ENCODE data around the gene MYH16. TPM values are rescaled to one million over a fixed set of nuclear protein-coding genes. Genes with fewer than 3 reads are reported as not detected.
"Not testable (repeated sequence)": the region's sequence is repeated elsewhere in the genome, so short reads cannot be mapped to it uniquely, and the experiment has no call there.

MYH16 gene
- total and polyA plus RNA-seq, 3 donors from 2014 or later, result 1.5 to 2.1 (median 2.0) TPM

DNA sequence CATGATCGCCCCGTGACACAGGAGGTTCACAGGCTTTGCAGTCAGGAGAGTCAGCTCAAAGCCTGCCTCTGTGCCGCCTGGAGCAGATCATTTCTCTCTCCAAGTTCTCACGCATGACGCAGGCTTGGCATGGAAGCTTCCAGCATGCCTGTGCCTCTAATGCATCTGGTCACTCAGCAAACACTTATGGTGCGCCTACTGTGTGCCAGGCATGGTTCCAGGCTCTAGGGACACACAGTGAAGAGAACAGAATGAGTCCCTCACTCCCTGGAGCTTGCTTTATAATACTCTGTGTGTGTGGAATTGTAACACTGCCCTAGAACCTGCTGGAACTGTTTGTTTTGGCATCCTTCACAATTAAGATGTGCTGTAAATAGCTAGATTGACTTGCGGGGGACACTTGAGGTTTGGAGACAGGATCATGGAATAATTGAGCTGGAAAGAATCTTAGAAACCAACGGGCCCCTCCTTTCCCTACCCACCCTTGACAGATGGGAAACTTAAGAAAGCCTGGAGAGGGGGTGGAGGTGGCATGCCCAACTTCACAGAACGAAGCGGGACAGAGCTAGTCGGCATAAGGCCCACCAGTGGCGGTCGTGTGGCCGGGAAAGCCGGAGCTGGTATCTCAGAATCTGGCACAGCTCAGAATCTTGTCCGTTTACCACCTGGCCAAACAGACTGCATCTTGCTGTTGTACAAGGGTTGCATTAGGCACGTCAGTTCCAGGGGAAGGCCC lies 4.6 kb upstream of the MYH16 start:
- intact Hi-C loops (cut with DNase I; ENCODE audit: low total_unique reads), result no loop called here
- Histone ChIP-seq H3K27me3 (no peaks in the 10 kb centered on the region), H3K27ac (no peak overlapping the region), H3K4me3 (no peak overlapping the region), H3K36me3 (ENCODE audit: low read depth, missing control alignments) (no peaks in the 10 kb centered on the region), H3K4me1 (peaks cover 12% of the 10 kb centered on the region), H3K9me3 (no peaks in the 10 kb centered on the region)
- no peak for DNase-seq
- WGBS, 2 donors, result 76 to 84% methylated on average over 15 to 17 of the region's 17 CpGs
- TF ChIP-seq POLR2A (IDR thresholded peaks at IDR 0.05) (no peak), CTCF (IDR thresholded peaks at IDR 0.05) (no peak)

- H3K4me1 ChIP-seq, result peaks cover 12% of the 10 kb centered on the region
- H3K27me3 ChIP-seq, result no peaks in the 10 kb centered on the region
- H3K9me3 ChIP-seq, result no peaks in the 10 kb centered on the region
- 91 to 100% methylated on average over 4 of the region's 4 CpGs for WGBS, 2 donors
- DNase-seq, result no peak
- H3K27ac ChIP-seq, result no peak overlapping the region
- H3K36me3 ChIP-seq (ENCODE audit: low read depth, missing control alignments), result no peaks in the 10 kb centered on the region
- TF ChIP-seq POLR2A (IDR thresholded peaks at IDR 0.05) (no peak), CTCF (IDR thresholded peaks at IDR 0.05) (no peak)
- intact Hi-C loops (cut with DNase I; ENCODE audit: low total_unique reads), result no loop called here
- H3K4me3 ChIP-seq, result no peak overlapping the region
These were observed 4.1 kb upstream of the MYH16 start for GRCh38 chr7:99268577-99268908.

GRCh38 chr7:99270702-99271101 lies 1.9 kb upstream of the MYH16 start:
- 56 to 84% methylated on average over 16 of the region's 16 CpGs for WGBS, 2 donors

GRCh38 chr7:99273561-99273960 lies 922 bp downstream of the MYH16 start:
- H3K4me1 ChIP-seq; H3K27ac ChIP-seq; DNase-seq; H3K4me3 ChIP-seq; H3K9me3 ChIP-seq; H3K36me3 ChIP-seq (ENCODE audit: low read depth, missing control alignments); intact Hi-C loops (cut with DNase I; ENCODE audit: low total_unique reads); H3K27me3 ChIP-seq: not testable (repeated sequence)
- 89 to 100% methylated on average over 1 of the region's 1 CpG for WGBS, 2 donors

More at GRCh38 chr7:99270702-99271101, 1.9 kb upstream of the MYH16 start:
- Histone ChIP-seq H3K4me1 (peaks cover 12% of the 10 kb centered on the region), H3K36me3 (ENCODE audit: low read depth, missing control alignments) (no peaks in the 10 kb centered on the region), H3K27ac (no peak overlapping the region), H3K4me3 (no peak overlapping the region), H3K27me3 (no peaks in the 10 kb centered on the region), H3K9me3 (no peaks in the 10 kb centered on the region)
- no peak for TF ChIP-seq POLR2A (IDR thresholded peaks at IDR 0.05)
- TF ChIP-seq CTCF (IDR thresholded peaks at IDR 0.05), result no peak
- no peak for DNase-seq
- intact Hi-C loops (cut with DNase I; ENCODE audit: low total_unique reads), result no loop called here

DNA sequence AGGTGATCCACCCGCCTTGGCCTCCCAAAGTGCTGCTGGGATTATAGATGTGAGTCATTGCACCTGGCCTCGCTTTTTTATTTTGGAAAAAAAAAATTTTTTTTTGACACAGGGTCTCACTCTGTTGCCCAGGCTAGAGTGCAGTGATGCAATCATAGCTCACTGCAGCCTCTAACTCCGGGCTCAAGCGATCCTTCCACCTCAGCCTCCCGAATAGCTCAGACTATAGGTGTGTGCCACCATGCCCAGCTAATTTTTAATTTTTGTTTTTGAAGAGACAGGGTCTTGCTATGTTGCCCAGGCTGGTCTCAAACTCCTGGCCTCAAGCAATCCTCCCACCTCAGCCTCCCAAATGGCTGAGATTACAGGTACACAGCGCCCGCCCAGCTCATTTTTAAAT lies 2.3 kb downstream of the MYH16 start:
- H3K9me3 ChIP-seq; H3K4me1 ChIP-seq; H3K4me3 ChIP-seq; intact Hi-C loops (cut with DNase I; ENCODE audit: low total_unique reads); H3K27ac ChIP-seq; DNase-seq; H3K27me3 ChIP-seq; H3K36me3 ChIP-seq (ENCODE audit: low read depth, missing control alignments): not testable (repeated sequence)
- 94 to 97% methylated on average over 7 of the region's 7 CpGs for WGBS, 2 donors

DNA sequence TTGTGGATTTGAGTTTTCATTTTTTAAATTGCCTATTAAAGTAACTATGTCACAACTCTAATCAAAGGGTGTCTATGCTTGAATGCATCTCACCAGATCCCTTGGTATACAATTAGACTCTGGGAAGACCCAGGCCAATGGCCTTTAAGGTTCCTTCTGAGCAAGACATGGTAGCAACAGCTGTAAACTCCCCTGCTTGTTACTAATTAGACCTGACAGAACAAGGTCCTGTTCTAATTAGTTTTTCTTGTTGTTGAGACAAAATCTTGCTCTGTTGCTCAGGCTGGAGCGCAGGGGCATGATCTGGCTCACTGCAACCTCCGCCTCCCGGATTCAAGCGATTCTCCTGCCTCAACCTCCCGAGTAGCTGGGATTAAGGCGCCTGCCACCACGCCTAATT lies 2.9 kb downstream of the MYH16 start:
- H3K4me1 ChIP-seq, result no peaks in the 10 kb centered on the region
- H3K27ac ChIP-seq, result no peak overlapping the region
- intact Hi-C loops (cut with DNase I; ENCODE audit: low total_unique reads), result no loop called here
- WGBS, 2 donors, result 83 to 91% methylated on average over 7 of the region's 7 CpGs
- H3K9me3 ChIP-seq, result no peaks in the 10 kb centered on the region
- DNase-seq, result no peak
- no peaks in the 10 kb centered on the region for H3K36me3 ChIP-seq (ENCODE audit: low read depth, missing control alignments)
- H3K27me3 ChIP-seq, result no peaks in the 10 kb centered on the region
- H3K4me3 ChIP-seq, result no peak overlapping the region
- TF ChIP-seq CTCF (IDR thresholded peaks at IDR 0.05) (no peak), POLR2A (IDR thresholded peaks at IDR 0.05) (no peak)

Measured in testis (tissue), 3 donors.